T follicular helper cell (primary cell): ENCODE results near the gene GCDH.
"Not testable (repeated sequence)": the region's sequence is repeated elsewhere in the genome, so short reads cannot be mapped to it uniquely, and the experiment has no call there.

Experiments
- DNase-seq: peaks from one replicate; pipeline ENCODE4 v3.0.0-alpha.2; 2020; ENCODE audit warnings: low read depth

The GCDH gene

GRCh38 chr19:12872941-12873890, 17.7 kb upstream of the GCDH start:
- peak; percentile 43 for DNase-seq

- DNase-seq = no peak
Observed at GRCh38 chr19:12873891-12874745, 16.8 kb upstream of the GCDH start.

GRCh38 chr19:12875086-12875485, 15.9 kb upstream of the GCDH start:
- no peak for DNase-seq

GRCh38 chr19:12880551-12881171, 10.3 kb upstream of the GCDH start:
- no peak for DNase-seq

GRCh38 chr19:12881172-12881808, 9.7 kb upstream of the GCDH start, which contains the start of gene DNASE2:
TSS of gene DNASE2 (minus strand) at chr19:12881449. CDS start at chr19:12881375, 74 bp downstream.
- peak; percentile 84 for DNase-seq

GRCh38 chr19:12882589-12882988, 8.4 kb upstream of the GCDH start:
- DNase-seq = no peak

GRCh38 chr19:12884202-12884601, 6.8 kb upstream of the GCDH start:
- DNase-seq = no peak

GRCh38 chr19:12884627-12884925, 6.4 kb upstream of the GCDH start:
- DNase-seq = no peak

GRCh38 chr19:12884926-12885748, 5.8 kb upstream of the GCDH start:
- DNase-seq = peak; percentile 79

GRCh38 chr19:12885749-12886650, 5.0 kb upstream of the GCDH start:
- DNase-seq = no peak

- DNase-seq = no peak
Observed at GRCh38 chr19:12886651-12886968, 4.3 kb upstream of the GCDH start.

GRCh38 chr19:12886969-12887747, 3.8 kb upstream of the GCDH start, which contains the start of gene KLF1:
TSS of gene KLF1 (minus strand) at chr19:12887201. CDS start at chr19:12887140, 61 bp downstream.
- DNase-seq = no peak

- no peak for DNase-seq
Observed at GRCh38 chr19:12888006-12888603, 2.9 kb upstream of the GCDH start.

GRCh38 chr19:12890299-12890786, 617 bp upstream of the GCDH start:
- DNase-seq = not testable (repeated sequence)

GRCh38 chr19:12891553-12892021, 627 bp downstream of the GCDH start:
- no peak for DNase-seq

- DNase-seq = no peak
Observed at GRCh38 chr19:12893582-12893981, 2.6 kb downstream of the GCDH start.

GRCh38 chr19:12896460-12896859, 5.5 kb downstream of the GCDH start:
- DNase-seq = no peak

- no peak for DNase-seq
Observed at GRCh38 chr19:12899891-12900518, 9.0 kb downstream of the GCDH start.
